Small intestine (tissue), 7 donors: ENCODE results near the gene FGD4. TPM values are rescaled to one million over a fixed set of nuclear protein-coding genes. Genes with fewer than 3 reads are reported as not detected.

ENCODE experiments used
- DNase-seq, 2 donors: peaks; one replicate each; pipeline versions ENCODE4 v3.0.0 to v3.0.0-alpha.2; 2013
- FAIRE-seq: peaks from 2 replicates; lab custom pipeline; 2012; peaks lifted over from hg19 to GRCh38; lab: Jason Lieb, UNC
- H3K27ac ChIP-seq, 3 donors: one replicate each; pipeline ENCODE4 v1.5.1; 2013; ENCODE audit warnings: low read length in 2 of 3, mild to moderate bottlenecking in 2 of 3, control low read depth in 1 of 3, inconsistent platforms in 1 of 3, low read depth in 1 of 3, moderate library complexity in 1 of 3
- H3K27me3 ChIP-seq, 3 donors: one replicate each; pipeline ENCODE4 v1.6.1; 2013; ENCODE audit warnings: low read length in 3 of 3, inconsistent platforms in 1 of 3; ENCODE audit not compliant: control insufficient read depth in 3 of 3, insufficient read depth in 3 of 3
- H3K36me3 ChIP-seq, 3 donors: one replicate each; pipeline ENCODE4 v1.6.1; 2013; ENCODE audit warnings: low read length in 3 of 3, inconsistent platforms in 1 of 3, low read depth in 1 of 3, mild to moderate bottlenecking in 1 of 3, moderate library complexity in 1 of 3; ENCODE audit not compliant: control insufficient read depth in 3 of 3, insufficient read depth in 2 of 3
- H3K4me1 ChIP-seq, 3 donors: one replicate each; pipeline ENCODE4 v1.6.1; 2013; ENCODE audit warnings: low read length in 2 of 3, inconsistent platforms in 1 of 3, low read depth in 1 of 3, mild to moderate bottlenecking in 1 of 3, moderate library complexity in 1 of 3; ENCODE audit not compliant: control insufficient read depth in 3 of 3, insufficient read depth in 2 of 3
- H3K4me3 ChIP-seq, 3 donors: one replicate each; pipeline ENCODE4 v1.5.1; 2013; ENCODE audit warnings: low read length in 3 of 3, control low read depth in 1 of 3, inconsistent platforms in 1 of 3, low read depth in 1 of 3, mild to moderate bottlenecking in 1 of 3, moderate library complexity in 1 of 3
- H3K9me3 ChIP-seq, 2 donors: one replicate each; pipeline ENCODE4 v1.6.1; 2013; ENCODE audit warnings: low read depth in 1 of 2, low read length in 1 of 2; ENCODE audit not compliant: control insufficient read depth in 2 of 2, insufficient read depth in 1 of 2
- WGBS, 3 donors: extraction: QIAGEN DNeasy Blood & Tissue Kit; methylation state at CpG; one replicate each; pipeline ENCODE4 v1.1.7; 2013; 5-methylcytosine and 5-hydroxymethylcytosine counted together
- polyA plus RNA-seq, 4 donors: library from polyadenylated mRNA; stranded (reverse) in 3 of 4; unstranded in 1 of 4; fragments of 200-250 nt in 3 of 4; fragments of 120-200 nt in 1 of 4; gene quantifications; one replicate each; pipeline versions ENCODE4 v1.2.1 to v1.2.3, GENCODE V29; 2013
- donor health status: healthy with polysubstance abuse.
- donor health status: control.
- donor health status: control.
- donor health status: Bipolar disorder and iron deficiency.
- donor health status: healthy.

The FGD4 gene
- polyA plus RNA-seq, 4 donors, result 8.2 to 21.4 (median 14.2) TPM

DNA sequence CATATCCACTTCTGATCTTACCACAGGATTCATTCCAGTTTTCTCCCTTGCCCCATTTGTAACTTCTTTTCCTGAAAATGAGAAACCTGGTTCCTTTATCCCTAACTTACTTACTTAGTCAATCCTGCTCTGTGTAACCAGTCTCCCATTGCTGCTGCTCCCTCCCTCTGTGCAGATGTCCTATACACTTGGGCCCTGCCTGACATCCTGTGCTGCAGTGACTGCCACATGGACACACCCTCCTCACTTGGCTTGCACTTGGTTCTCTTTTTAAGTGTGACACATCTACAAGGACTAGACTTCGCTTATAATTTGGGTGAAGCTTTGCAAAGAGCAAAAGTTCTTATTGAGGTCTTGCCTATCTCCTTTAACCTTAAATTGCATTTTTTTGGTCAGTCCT is 51.4 kb downstream of the FGD4 start:
- H3K4me1 ChIP-seq, result peaks cover 6 to 36% (median 7%) of the 10 kb centered on the region in 3 donors
- H3K36me3 ChIP-seq, result peaks cover 0 to 2% (median 0%) of the 10 kb centered on the region in 3 donors
- no peak overlapping the region for H3K4me3 ChIP-seq
- H3K27ac ChIP-seq, result peak overlapping the region in 2 of 3 donors; percentile 1 to 38
- DNase-seq (peak; percentile 43 to 74), FAIRE-seq (no peak)
- no peaks in the 10 kb centered on the region for H3K9me3 ChIP-seq
- WGBS, 3 donors, result 62 to 78% (median 74%) methylated on average over 1 of the region's 1 CpG
- no peaks in the 10 kb centered on the region for H3K27me3 ChIP-seq

DNA sequence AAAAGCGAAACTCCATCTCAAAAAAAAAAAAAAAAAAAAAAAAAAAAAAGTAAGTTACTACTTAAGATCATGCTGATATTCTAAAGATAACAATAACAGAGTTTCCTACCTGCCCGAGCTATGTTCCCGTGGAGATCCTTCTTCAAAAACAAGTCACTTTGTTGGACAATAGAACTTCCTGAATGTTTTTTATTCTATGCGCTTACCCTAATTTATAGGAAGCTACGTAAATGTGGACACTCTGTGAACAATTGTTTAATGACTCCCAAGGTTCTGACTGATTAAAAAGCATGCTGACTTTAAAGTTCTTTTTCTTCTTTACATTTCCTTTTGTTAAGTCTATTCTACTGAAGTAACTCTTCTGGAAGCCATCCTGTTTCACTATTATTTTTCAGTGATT is 52.5 kb downstream of the FGD4 start:
- Histone ChIP-seq H3K9me3 (no peaks in the 10 kb centered on the region), H3K27ac (peak overlapping the region in 1 of 3 donors; percentile 53), H3K27me3 (no peaks in the 10 kb centered on the region), H3K4me1 (peaks cover 3 to 36% (median 4%) of the 10 kb centered on the region in 3 donors), H3K36me3 (peaks cover 0 to 2% (median 0%) of the 10 kb centered on the region in 3 donors), H3K4me3 (no peak overlapping the region)
- no peak for FAIRE-seq
- no peak for DNase-seq
- 76 to 81% (median 77%) methylated on average over 5 of the region's 5 CpGs for WGBS, 3 donors

DNA sequence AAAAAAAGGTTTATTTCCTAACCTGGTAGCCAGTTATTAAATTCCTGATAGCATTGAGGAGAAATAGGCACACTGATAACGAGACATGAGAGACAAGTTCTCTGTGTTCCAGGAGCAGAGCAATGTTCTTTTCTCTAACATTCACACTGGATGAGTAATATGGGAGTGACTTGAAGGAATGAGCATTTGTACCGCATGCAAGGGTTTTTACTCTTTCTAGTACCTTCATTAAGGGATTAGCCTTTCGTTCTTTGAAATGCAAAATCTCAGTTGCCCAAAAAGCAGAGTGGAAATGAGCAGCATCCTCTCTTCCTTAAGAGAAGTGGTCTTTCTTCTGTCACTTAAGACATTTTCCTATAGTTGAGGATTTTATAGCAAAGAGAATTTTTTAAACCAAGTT is 54.7 kb downstream of the FGD4 start:
- WGBS, 3 donors, result 8 to 40% (median 33%) methylated on average over 3 of the region's 3 CpGs
- H3K27ac ChIP-seq, result peak overlapping the region in 2 of 3 donors; percentile 48
- peaks cover 2 to 32% (median 2%) of the 10 kb centered on the region in 3 donors for H3K4me1 ChIP-seq
- no peak overlapping the region for H3K4me3 ChIP-seq
- DNase-seq (peak; percentile 44 to 91), FAIRE-seq (peak; percentile 89)
- H3K27me3 ChIP-seq, result no peaks in the 10 kb centered on the region
- no peaks in the 10 kb centered on the region for H3K9me3 ChIP-seq
- peaks cover 0 to 2% (median 0%) of the 10 kb centered on the region in 3 donors for H3K36me3 ChIP-seq

DNA sequence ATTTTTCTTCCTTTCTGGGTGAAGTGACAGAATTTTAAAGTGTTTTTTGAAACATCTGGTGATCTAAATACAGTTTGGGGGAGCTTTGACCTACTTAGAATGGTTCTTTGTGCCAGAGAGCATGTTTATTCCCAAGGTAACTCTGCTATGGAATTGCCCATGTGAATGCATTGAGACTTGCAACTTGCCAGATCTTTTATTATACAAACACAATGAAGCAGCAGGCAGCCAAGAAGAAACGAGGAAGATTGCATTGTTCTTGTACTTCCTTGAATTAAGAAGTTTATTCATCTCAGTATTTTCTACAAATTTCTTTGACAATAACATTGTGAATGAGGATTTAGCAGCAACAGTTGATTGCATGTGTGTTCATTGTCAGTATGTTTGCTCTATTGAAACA is 55.5 kb downstream of the FGD4 start:
- Histone ChIP-seq H3K27me3 (no peaks in the 10 kb centered on the region), H3K4me3 (no peak overlapping the region), H3K36me3 (peaks cover 0 to 7% (median 2%) of the 10 kb centered on the region in 3 donors), H3K27ac (peak overlapping the region; percentile 16 to 55 (median 48)), H3K4me1 (peaks cover 2 to 32% (median 2%) of the 10 kb centered on the region in 3 donors), H3K9me3 (no peaks in the 10 kb centered on the region)
- DNase-seq (no peak), FAIRE-seq (no peak)
- 0 to 16% (median 3%) methylated on average over 1 of the region's 1 CpG for WGBS, 3 donors

DNA sequence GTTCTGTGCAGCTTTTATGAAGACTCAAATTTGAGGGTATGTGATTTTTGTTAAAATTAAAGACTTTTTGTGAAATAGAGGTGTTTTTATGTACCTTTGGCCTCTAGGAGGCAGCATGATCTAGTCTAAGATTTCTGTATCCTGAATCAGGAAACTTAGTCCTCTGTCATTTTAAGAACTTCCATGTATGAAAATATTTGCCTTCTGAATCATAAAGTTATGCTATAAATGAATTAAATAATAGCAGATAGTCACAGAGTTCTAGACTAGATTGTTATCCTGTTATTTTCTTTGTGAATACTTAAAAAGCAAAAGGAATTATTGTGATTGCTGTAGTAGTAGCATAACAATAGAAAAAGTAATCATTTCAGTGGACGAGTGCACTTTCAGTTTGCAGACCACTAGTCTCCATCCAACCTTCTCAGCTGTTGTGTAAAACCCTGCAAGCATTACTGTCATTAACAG is 56.3 kb downstream of the FGD4 start:
- peak; percentile 70 to 77 for DNase-seq
- FAIRE-seq, result peak; percentile 72
- Histone ChIP-seq H3K4me3 (peak overlapping the region in 1 of 3 donors; percentile 26), H3K4me1 (peaks cover 0 to 26% (median 2%) of the 10 kb centered on the region in 3 donors), H3K27me3 (no peaks in the 10 kb centered on the region), H3K9me3 (no peaks in the 10 kb centered on the region), H3K27ac (peak overlapping the region in 1 of 3 donors; percentile 44), H3K36me3 (peaks cover 0 to 7% (median 2%) of the 10 kb centered on the region in 3 donors)
- WGBS, 3 donors, result 10 to 26% (median 22%) methylated on average over 1 of the region's 1 CpG

DNA sequence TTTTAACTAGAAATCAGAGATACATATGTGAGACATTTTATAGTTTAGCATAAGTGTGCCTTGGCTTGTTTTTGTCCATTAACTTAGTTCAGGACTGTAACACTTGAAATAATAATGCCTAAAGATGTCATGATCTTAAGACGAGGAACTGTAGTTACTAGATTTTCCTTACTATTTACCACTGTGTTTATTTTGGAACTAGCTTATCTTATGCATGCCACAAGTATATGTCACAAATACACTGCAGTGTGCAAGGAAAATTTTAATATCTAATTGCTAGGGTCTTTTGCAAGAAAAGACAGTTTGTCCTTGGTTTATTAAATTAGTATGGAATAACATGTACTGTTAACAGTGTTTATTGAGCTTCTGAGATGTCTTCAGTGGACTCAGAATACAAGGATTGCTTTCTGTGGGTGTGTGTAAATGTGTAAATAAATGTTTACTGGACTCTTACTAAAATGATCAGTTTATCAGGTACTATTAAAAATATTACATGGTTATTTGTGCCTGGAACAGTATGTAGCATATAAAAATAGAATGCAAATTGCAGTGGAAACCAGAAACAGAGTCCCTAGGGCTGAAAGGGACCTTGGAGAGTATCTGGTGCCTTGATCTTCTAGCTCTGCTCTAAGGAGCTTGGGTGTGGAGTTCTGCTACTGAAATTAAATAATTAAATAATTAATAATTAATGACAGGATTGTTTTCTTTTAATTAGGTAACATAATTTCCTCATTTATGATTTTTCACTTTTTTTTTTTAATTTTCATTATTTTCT is 58.1 kb downstream of the FGD4 start:
- DNase-seq, result no peak
- Histone ChIP-seq H3K27me3 (no peaks in the 10 kb centered on the region), H3K4me1 (peaks cover 0 to 18% (median 2%) of the 10 kb centered on the region in 3 donors), H3K4me3 (no peak overlapping the region), H3K36me3 (peaks cover 0 to 10% (median 2%) of the 10 kb centered on the region in 3 donors), H3K27ac (no peak overlapping the region), H3K9me3 (no peaks in the 10 kb centered on the region)
- no peak for FAIRE-seq
- 16 to 26% (median 22%) methylated on average over 1 of the region's 1 CpG for WGBS, 3 donors

DNA sequence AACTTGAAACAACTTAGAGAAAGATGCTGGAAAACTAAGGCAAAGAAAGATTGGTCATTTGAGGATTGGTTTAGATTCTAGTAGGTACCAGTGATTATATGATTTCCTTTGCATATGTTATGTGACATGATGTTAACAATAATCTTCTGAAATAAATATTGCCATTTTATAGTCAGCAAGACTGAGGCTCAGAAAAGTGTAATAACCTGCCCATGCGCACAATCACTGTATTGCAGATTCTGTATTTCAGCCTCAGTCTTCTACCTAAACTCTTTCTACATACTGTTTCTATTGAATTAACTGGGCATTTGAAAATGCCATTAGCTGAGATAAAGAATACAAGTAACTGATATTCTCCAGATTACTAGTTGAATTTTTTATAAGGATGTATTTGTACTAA is 61.3 kb downstream of the FGD4 start:
- Histone ChIP-seq H3K27ac (no peak overlapping the region), H3K27me3 (no peaks in the 10 kb centered on the region), H3K36me3 (peaks cover 0 to 12% (median 4%) of the 10 kb centered on the region in 3 donors), H3K4me3 (no peak overlapping the region), H3K4me1 (peaks cover 0 to 8% (median 0%) of the 10 kb centered on the region in 3 donors), H3K9me3 (no peaks in the 10 kb centered on the region)
- DNase-seq (no peak), FAIRE-seq (no peak)
- WGBS, 3 donors, result 93 to 100% (median 97%) methylated on average over 1 of the region's 1 CpG

DNA sequence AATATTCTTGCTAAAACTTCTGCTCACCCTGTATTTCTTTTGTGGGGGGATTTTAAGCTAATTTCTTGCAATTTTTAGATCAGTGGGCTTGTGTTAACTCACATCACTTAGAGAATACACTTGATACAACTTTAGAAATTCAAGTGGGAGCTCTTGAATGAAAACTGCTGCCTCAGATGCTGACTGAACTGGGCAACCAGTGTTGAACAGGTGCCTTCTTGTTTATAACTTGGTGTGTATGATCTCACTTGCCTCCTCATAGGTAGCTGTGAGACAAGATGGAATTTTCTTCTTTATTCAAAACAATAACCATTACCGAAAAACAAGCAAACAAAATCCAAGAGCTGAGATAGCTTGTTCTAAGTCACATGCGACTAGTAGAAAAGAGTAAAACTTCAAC is 63.5 kb downstream of the FGD4 start:
- H3K9me3 ChIP-seq, result peaks cover 0 to 6% of the 10 kb centered on the region in 2 donors
- peaks cover 0 to 22% (median 4%) of the 10 kb centered on the region in 3 donors for H3K36me3 ChIP-seq
- 96 to 97% (median 96%) methylated on average over 2 of the region's 2 CpGs for WGBS, 3 donors
- no peaks in the 10 kb centered on the region for H3K27me3 ChIP-seq
- H3K27ac ChIP-seq, result no peak overlapping the region
- FAIRE-seq, result no peak
- DNase-seq, result no peak
- H3K4me3 ChIP-seq, result no peak overlapping the region
- no peaks in the 10 kb centered on the region for H3K4me1 ChIP-seq
